Left ventricle myocardium inferior (tissue), 1 donor: Measurements from ENCODE around the gene TARDBP. TPM values are rescaled to one million over a fixed set of nuclear protein-coding genes. Genes with fewer than 3 reads are reported as not detected.

Experiments used
- DNase-seq: peaks from one replicate; pipeline ENCODE4 v3.0.0-alpha.2; 2020
- H3K27ac ChIP-seq: fragments of 200-600 bp; replicated peaks from 2 replicates; pipeline ENCODE4 v1.8.0; 2021
- H3K27me3 ChIP-seq: fragments of 200-600 bp; 2 replicates; pipeline ENCODE4 v1.8.0; 2021; ENCODE audit warnings: low read depth
- H3K36me3 ChIP-seq: fragments of 200-600 bp; 2 replicates; pipeline ENCODE4 v1.8.0; 2021
- H3K4me1 ChIP-seq: fragments of 200-600 bp; 2 replicates; pipeline ENCODE4 v1.8.0; 2021
- H3K4me3 ChIP-seq: fragments of 200-600 bp; 2 replicates; pipeline ENCODE4 v1.8.0; 2021; ENCODE audit warnings: mild to moderate bottlenecking, moderate library complexity
- H3K9me3 ChIP-seq: fragments of 200-600 bp; replicated peaks from 2 replicates; pipeline ENCODE4 v1.8.0; 2021
- intact Hi-C: fragments of 100-400 bp; cut with micrococcal nuclease; formaldehyde crosslinking; loops from one replicate; pipeline ENCODE4 v1.11.0; 2022
- total RNA-seq: library from RNA; stranded (reverse); fragmentation: NEBNext Ultra II Directional; extraction: Animal tissue kit (Norgen Biotek cat#: 25700); gene quantifications from one replicate; pipeline ENCODE4 v1.2.1, GENCODE V29; 2021
- TF ChIP-seq, protein P1 (sequence below): fragments of 200-600 bp; IDR thresholded peaks from 2 replicates; pipeline ENCODE4 v1.8.0; 2021; ENCODE audit warnings: antibody characterized with exemption, mild to moderate bottlenecking, borderline replicate concordance
- donor health status: DM: no; HTN: yes; CAD: no; lungs with severe emphysema.

The TARDBP gene
- total RNA-seq, 1 donor from 2014 or later, result 95.5 TPM

DNA sequence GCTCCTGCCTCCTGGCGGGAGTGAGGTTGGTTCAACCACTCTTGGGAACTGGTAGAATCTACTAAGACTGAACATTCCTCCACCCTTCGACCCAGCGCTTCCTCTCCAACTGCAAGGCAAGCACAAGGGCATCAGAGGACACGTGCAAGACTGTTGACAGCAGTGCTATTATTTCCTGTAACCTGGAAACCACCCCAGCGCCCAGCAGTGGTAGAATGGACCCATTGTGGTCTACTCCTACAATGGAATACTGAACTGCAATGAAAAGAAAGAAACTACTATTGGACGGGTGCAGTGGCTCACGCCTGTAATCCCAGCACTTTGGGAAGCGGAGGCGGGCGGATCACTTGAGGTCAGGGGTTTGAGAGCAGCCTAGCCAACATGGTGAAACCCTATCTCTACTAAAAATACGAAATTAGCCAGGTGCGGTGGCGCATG, 33.0 kb upstream of the TARDBP start:
- Histone ChIP-seq H3K4me1 (peaks cover 20% of the 10 kb centered on the region), H3K36me3 (no peaks in the 10 kb centered on the region), H3K27ac (peak overlapping the region; percentile 69), H3K4me3 (no peak overlapping the region), H3K9me3 (no peaks in the 10 kb centered on the region), H3K27me3 (peaks cover 26% of the 10 kb centered on the region)
- intact Hi-C loops, result no loop called here
- TF ChIP-seq, protein P1, sequence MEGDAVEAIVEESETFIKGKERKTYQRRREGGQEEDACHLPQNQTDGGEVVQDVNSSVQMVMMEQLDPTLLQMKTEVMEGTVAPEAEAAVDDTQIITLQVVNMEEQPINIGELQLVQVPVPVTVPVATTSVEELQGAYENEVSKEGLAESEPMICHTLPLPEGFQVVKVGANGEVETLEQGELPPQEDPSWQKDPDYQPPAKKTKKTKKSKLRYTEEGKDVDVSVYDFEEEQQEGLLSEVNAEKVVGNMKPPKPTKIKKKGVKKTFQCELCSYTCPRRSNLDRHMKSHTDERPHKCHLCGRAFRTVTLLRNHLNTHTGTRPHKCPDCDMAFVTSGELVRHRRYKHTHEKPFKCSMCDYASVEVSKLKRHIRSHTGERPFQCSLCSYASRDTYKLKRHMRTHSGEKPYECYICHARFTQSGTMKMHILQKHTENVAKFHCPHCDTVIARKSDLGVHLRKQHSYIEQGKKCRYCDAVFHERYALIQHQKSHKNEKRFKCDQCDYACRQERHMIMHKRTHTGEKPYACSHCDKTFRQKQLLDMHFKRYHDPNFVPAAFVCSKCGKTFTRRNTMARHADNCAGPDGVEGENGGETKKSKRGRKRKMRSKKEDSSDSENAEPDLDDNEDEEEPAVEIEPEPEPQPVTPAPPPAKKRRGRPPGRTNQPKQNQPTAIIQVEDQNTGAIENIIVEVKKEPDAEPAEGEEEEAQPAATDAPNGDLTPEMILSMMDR, result no peak
- DNase-seq, result peak; percentile 40

- peaks cover 20% of the 10 kb centered on the region for H3K4me1 ChIP-seq
- DNase-seq, result peak; percentile 75
- intact Hi-C loops, result no loop called here
- TF ChIP-seq, protein P1, result peak; percentile 50
- H3K27ac ChIP-seq, result peak overlapping the region; percentile 69
- peak overlapping the region; percentile 43 for H3K4me3 ChIP-seq
- H3K9me3 ChIP-seq, result no peaks in the 10 kb centered on the region
- no peaks in the 10 kb centered on the region for H3K36me3 ChIP-seq
- peaks cover 30% of the 10 kb centered on the region for H3K27me3 ChIP-seq
These were observed 32.3 kb upstream of the TARDBP start for GRCh38 chr1:10980094-10980577.

DNA sequence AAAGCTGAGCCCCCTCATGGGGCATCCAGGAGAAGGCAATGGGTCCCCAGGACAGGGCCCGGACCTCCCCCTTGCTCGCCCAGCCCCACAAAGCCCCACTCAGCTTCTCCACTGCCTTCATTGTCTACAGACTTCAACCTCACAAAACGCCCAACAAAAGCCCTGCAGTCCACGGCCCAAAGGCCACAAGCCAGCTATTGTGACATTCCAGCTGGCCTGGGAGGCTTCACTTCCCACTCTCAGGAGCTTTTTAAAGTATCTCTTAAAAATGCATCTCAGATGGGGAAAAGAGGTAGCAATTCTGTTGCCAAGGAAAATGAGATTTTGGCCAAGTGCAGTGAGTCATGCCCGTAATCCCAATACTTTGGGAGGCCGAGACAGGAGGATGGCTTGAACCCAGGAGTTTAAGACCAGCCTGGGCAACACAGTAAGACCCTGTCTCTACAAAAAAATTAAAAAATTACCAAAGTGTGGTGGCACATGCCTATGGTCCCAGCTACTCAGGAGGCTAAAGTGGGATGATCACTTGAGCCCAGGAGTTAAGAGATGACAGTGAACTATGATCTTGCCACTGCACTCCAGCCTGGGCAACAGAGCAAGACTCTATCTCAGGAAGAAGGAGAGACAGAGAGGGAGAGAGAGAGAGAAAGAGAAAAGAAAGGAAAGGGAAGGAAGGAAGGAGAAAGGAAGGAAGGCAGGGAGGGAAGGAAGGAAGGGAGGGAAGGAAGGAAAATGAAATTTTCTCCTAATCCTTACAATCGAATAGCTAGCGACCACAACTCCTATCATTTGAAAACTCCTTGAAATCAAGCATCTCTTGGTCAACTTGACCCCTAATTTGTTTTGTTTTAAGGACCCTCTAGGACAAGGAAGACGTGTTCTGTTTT, 31.4 kb upstream of the TARDBP start:
- peaks cover 20% of the 10 kb centered on the region for H3K4me1 ChIP-seq
- peak; percentile 40 for DNase-seq

DNA sequence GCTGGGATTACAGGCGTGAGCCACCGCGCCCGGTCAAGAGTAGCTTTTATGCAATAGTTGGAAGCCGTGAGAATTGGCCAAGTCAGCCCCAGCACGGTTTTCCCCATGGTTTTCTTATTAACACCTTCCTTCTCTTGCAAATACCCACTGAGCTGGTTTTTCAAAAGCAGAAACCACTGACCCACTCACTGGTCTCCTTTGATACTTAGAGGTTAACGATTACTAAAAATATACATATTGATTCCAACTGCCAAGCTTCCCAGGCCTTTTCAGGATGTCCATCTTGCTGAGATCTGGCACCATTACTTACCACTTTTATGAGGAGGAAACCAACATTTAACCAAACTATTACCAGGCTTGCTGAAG, 25.9 kb upstream of the TARDBP start:
- Histone ChIP-seq H3K27ac (no peak overlapping the region), H3K4me3 (no peak overlapping the region), H3K4me1 (no peaks in the 10 kb centered on the region), H3K9me3 (no peaks in the 10 kb centered on the region), H3K27me3 (peaks cover 42% of the 10 kb centered on the region), H3K36me3 (no peaks in the 10 kb centered on the region)
- intact Hi-C loops, result no loop called here
- TF ChIP-seq, protein P1, result no peak
- no peak for DNase-seq

More for the DNA sequence above, 31.4 kb upstream of the TARDBP start:
- Histone ChIP-seq H3K27me3 (peaks cover 39% of the 10 kb centered on the region), H3K36me3 (no peaks in the 10 kb centered on the region), H3K27ac (peak overlapping the region; percentile 69), H3K9me3 (no peaks in the 10 kb centered on the region), H3K4me3 (peak overlapping the region; percentile 43)
- TF ChIP-seq, protein P1, result no peak
- intact Hi-C loops, result no loop called here

- TF ChIP-seq, protein P1, result no peak
- H3K27ac ChIP-seq, result no peak overlapping the region
- H3K9me3 ChIP-seq, result no peaks in the 10 kb centered on the region
- intact Hi-C loops, result no loop called here
- H3K27me3 ChIP-seq, result peaks cover 33% of the 10 kb centered on the region
- DNase-seq, result no peak
- H3K4me3 ChIP-seq, result no peak overlapping the region
- H3K36me3 ChIP-seq, result no peaks in the 10 kb centered on the region
- H3K4me1 ChIP-seq, result no peaks in the 10 kb centered on the region
These were observed 24.5 kb upstream of the TARDBP start for GRCh38 chr1:10987840-10988417.
